GM18870 (cell line): Measurements from ENCODE around the gene FLNB.

Source experiments
- ATAC-seq: cut with Tn5 transposase; IDR thresholded peaks from one replicate; pipeline ENCODE4 v1.9.1; 2021; ENCODE audit warnings: moderate library complexity; ENCODE audit not compliant: unreplicated experiment

The FLNB gene

DNA sequence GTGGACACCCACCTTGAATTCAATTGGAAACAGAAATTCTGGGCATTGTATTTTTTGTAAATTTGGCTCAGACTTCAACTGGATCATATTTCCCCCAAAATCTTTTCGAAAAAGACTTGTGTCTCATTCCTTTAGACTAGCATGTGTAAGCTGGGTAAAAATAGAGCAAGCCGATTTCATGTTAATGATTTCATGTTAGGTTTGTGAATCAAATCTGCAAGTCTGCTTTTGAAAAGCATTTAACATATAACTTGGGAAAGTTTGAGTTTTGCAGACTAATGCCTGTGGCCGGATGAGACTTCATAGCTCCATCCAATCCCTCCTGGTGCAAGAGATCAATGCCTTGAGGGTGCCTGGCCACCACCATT is 64.5 kb downstream of the FLNB start:
- ATAC-seq, result no peak

- no peak for ATAC-seq
Observed at GRCh38 chr3:58073301-58074108, 65.3 kb downstream of the FLNB start.

GRCh38 chr3:58074116-58074715 is 66.0 kb downstream of the FLNB start:
- peak; percentile 47 for ATAC-seq

DNA sequence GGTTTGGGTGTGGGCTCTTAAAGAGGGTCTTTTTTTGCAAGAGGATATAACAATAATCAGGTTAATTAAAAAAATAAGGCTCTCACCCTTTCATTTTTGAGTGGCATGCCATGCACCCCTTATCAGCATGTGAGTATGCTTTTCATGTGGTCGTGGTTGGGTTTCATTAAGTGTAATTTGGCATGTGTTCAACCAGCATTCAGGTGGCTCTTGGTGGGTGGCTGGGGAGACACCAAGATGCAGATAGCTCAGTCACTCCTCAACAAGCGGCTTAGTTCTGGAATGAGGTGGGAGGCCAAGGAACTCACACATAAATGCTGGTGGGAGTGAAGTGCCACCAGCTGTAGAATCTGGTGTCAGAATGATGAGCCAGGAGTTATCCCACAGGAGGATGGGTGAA is 66.8 kb downstream of the FLNB start:
- ATAC-seq, result no peak

GRCh38 chr3:58077596-58078285 is 69.5 kb downstream of the FLNB start:
- no peak for ATAC-seq

DNA sequence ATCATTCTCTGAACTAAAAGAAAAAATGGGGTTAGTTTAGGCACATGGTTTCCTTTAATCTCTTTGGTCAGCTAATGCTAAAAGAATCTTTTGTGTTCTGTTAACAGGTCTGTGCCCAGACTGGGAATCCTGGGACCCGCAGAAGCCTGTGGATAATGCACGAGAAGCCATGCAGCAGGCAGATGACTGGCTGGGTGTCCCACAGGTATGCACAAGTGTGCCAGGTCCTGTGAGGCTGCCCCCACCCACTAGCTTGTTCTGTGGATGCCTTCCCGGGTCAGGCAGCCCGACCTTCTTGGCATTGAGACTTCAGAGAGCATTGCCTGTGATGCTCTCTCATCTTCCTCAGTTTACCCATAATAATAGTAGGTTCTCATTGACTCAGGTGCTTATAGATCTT is 70.4 kb downstream of the FLNB start:
- ATAC-seq, result no peak

DNA sequence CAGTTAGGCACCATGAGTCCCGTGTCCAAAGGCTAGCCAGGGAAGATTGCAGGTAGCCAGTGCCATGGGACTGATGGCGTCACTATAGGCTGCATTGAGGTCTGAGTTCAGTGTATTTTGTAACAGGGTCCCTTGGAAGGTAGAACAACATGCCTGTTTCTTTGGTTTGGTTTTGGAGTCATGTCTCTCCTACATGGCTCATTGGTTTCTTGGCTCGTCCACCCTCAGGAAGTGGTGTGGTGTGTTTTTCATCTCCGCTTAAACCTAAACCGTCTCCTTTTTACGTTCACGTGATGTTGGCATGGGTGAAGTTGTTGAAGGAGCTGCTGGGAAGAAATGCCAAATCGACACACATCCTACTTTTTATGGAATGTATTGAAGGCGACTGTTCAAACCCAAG is 71.6 kb downstream of the FLNB start:
- no peak for ATAC-seq

DNA sequence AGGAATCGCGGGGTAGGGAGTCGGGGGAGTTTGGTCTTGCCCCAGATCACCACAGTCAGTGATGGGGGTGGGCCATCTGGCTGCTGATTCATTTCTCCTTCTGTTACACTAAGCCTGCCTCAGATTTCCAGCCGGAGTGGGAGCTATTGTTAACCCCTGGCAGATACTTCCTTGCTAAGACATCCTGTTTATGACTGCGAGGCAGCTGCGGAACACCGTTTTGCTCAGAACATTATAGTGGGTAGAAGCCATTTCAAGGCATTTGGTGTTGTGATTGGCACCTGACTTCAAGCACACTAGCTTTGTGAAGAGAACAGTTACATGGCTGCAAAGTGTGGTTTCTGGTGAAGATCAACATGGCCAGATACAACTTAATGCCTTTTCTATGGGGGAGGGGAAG is 73.8 kb downstream of the FLNB start:
- ATAC-seq, result no peak

DNA sequence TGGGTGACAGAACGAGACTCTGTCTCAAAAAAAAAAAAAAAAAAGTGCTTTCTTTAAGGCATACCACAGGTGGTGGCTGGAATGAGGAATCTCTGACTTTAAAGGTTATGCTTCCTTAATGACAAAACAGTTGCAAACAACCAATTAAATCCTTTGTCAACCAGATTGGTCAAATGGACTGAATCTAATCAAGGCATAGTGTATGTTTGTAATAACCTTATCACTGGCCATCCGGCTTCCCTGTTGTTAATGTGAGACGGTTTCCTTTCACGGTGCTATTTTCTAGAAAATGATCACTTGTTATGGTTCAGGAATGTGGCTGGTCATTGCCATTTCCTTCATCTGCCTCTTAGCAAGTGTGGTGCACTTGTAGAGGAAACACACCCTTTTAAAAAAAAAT is 75.9 kb downstream of the FLNB start:
- ATAC-seq, result no peak

- peak; percentile 81 for ATAC-seq
Observed at GRCh38 chr3:58084788-58085543, 76.7 kb downstream of the FLNB start.

GRCh38 chr3:58085616-58086015 is 77.4 kb downstream of the FLNB start:
- no peak for ATAC-seq

DNA sequence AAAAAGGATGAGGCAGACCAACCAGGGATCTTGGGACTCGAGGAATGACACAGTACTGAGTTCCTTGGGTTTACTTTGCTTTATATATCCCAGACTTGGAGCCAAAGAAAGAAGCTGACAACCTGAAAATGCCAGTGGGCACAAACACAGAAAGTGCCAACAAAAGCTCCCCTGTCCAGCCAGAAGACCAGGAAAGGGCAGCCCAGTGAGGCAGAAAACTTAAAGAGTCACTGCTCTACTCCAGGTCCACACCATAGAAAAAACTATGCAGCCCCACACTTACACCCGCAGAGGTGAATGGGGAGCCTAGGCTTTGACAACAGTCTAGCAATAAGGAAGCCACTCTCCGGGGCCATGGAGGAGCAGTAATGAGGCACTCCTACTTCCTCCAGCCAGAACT is 80.3 kb downstream of the FLNB start:
- ATAC-seq, result no peak

GRCh38 chr3:58090351-58090750 is 82.1 kb downstream of the FLNB start:
- no peak for ATAC-seq

DNA sequence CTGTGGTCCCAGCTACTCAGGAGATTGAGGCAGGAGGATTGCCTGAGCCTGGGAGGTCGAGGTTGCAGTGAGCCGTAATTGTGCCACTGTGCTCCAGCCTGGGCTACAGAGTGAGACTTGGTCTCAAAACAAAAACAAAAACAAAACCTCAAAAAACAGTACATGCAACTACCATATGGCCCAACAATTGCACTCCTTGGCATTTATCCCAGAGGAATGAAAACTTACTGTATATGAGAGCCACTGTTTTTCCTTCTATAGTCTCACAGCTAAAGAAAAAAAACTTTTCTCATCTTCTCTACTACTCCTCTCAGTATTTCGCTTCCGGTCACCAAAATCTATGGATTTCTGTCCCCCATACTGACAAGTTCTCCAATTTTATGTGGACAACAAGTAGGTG is 84.3 kb downstream of the FLNB start:
- ATAC-seq, result no peak

DNA sequence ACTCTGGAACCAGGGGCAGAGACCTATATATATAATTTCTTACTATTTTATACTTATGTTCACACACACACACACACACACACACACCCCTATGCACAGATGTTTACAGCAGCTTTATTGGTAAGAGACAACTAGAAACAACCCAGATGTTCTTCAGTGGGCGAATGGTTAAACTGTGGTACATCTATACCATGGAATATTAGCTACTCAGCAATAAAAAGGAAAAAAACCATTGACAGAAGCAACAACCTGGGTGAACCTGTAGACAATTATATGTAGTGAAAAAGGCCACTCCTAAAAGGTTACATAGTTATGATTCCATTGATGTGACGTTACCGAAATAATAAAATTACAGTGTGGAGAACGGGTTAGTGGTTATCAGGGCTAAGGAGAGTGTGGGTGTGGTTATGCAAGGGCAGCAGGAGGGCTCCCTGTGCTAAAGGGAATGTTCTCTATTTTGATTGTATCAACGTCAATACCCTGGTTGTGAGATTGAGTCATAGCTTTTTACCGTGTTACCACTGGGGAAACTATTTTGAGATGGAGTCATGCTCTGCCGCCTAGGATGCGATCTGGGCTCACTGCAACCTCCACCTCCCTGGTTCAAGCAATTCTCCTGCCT is 85.5 kb downstream of the FLNB start:
- ATAC-seq, result no peak

DNA sequence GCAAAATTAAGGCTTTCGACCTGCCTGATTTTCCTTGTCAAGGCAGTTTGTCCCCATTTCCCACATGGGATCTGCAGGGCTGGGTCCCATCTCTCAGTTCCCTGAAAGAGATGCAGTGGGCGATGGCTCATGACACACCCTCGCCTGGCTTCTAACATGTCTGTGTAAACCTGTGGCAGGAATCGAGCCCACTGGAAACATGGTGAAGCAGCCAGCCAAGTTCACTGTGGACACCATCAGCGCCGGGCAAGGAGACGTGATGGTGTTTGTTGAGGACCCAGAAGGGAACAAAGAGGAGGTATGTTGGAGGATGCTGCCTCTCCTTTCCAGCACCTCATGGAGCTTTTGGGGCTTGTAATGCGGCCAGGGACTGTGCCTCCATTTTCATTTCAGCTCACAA is 86.4 kb downstream of the FLNB start:
- ATAC-seq, result no peak

GRCh38 chr3:58095603-58096138 is 87.4 kb downstream of the FLNB start:
- ATAC-seq, result no peak

DNA sequence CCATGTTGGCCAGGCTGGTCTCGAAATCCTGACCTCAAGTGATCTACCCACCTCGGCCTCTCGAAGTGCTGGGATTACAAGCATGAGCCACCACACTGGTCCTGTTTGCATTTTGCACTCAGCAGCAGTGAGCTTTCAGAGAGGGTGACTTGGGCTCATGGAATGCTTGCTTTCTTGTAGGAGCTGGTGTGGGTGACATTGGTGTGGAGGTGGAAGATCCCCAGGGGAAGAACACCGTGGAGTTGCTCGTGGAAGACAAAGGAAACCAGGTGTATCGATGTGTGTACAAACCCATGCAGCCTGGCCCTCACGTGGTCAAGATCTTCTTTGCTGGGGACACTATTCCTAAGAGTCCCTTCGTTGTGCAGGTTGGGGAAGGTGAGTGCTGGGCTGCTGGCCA is 90.3 kb downstream of the FLNB start:
- ATAC-seq, result no peak

DNA sequence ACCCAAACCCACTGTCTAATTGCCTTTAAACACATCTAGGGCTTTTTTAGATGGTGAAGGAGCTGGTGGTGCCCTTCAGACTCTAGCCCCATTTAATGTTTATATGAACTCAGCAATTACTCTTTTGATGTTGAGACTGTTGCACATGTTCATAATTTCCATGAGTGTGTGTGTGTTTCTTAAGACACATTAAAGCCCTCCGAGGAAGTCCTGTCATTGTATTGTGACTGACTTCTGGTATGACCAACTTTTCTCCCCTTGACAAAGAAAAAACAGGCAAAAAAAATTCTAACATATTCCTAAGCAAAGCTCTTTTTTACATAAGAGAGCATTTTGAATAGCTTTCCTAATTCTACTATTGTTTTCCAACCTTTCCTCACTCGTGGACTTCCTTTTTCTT is 91.6 kb downstream of the FLNB start:
- ATAC-seq, result no peak

GRCh38 chr3:58101499-58102389 is 93.5 kb downstream of the FLNB start:
- ATAC-seq, result no peak
